Ammon's horn (tissue), 1 donor: ENCODE results near the gene RNU1-4.
"Not testable (repeated sequence)": the region's sequence is repeated elsewhere in the genome, so short reads cannot be mapped to it uniquely, and the experiment has no call there.

Experiments used
- DNase-seq: peaks from one replicate; pipeline ENCODE4 v3.0.0-alpha.2; 2016; ENCODE audit warnings: low spot score

The RNU1-4 gene

GRCh38 chr1:16708704-16709103, 31.6 kb upstream of the RNU1-4 start:
- not testable (repeated sequence) for DNase-seq

- DNase-seq = not testable (repeated sequence)
Observed at GRCh38 chr1:16709659-16710087, 30.6 kb upstream of the RNU1-4 start.

DNA sequence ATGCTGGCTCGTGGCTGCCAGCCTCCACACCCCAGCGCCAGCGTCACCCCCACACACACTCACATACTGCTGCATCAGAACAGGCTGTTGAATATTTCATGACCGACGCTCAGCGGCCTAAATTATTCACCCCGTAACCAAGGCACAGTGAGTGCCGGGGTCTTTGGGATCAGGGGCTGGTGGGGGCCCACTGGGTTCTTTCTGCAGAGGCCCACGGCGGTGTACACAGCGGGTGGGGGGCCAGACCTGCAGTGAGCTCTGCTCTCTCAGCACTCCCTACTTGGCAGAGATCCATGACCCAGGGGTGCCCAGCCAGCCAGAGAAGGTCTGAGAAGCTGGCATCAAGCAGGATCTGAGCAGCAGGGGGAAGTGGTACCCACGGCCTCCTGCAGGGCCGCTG, 29.7 kb upstream of the RNU1-4 start:
- DNase-seq = peak; percentile 46

- DNase-seq = not testable (repeated sequence)
Observed at GRCh38 chr1:16712131-16712530, 28.2 kb upstream of the RNU1-4 start.

DNA sequence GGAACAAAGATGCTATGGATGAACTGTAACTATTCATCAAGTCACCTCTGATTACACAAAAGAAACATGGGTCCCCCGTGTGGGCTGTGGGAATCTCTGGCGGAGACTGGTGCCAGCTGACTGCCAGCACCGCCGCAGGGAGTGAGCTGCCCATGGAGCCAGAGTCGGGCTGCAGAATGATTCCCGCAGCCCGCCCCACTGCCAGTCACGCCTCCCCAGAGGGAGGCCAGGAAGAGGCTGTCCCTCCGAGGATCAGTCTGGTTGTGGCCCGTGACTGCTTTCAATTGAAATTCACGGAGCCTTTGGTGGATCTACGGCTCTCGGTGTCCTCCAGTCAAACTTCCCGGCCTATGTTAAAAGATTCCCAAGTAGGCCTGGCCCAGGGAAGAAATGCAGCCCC, 27.7 kb upstream of the RNU1-4 start:
- peak; percentile 54 for DNase-seq

- not testable (repeated sequence) for DNase-seq
Observed at GRCh38 chr1:16712984-16713383, 27.3 kb upstream of the RNU1-4 start.

- not testable (repeated sequence) for DNase-seq
Observed at GRCh38 chr1:16713480-16713879, 26.8 kb upstream of the RNU1-4 start.

DNA sequence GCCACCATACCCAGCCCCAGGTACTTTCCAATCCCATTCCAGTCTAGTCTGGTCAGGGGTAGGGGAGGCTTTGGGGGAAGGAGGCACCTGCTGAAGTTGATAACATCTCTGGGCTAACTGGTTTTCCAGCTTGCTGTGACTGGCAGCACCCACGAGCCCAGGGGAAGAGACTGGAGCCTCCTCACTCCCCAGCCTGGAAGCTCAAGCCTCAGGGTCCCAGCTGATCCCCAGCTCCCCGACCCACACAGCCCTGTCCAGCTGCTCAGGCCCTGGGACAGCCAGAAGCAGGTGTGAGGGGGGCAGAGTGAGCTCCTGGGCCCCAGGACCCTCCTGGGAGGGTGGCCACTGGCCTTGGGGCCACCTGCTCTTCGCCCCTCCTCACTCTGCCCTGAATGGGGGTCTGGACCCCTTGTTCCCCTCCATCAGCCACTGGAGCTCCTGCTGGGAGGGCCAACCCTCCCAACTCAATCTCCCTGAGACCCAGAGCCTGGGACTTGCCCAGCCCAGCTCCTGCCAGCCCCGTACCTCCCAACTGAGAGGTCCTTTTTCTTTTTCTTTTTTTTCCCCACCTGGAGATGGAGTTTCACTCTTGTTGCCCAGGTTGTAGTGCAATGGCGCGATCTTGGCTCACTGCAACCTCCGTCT, 23.5 kb upstream of the RNU1-4 start:
- no peak for DNase-seq

DNA sequence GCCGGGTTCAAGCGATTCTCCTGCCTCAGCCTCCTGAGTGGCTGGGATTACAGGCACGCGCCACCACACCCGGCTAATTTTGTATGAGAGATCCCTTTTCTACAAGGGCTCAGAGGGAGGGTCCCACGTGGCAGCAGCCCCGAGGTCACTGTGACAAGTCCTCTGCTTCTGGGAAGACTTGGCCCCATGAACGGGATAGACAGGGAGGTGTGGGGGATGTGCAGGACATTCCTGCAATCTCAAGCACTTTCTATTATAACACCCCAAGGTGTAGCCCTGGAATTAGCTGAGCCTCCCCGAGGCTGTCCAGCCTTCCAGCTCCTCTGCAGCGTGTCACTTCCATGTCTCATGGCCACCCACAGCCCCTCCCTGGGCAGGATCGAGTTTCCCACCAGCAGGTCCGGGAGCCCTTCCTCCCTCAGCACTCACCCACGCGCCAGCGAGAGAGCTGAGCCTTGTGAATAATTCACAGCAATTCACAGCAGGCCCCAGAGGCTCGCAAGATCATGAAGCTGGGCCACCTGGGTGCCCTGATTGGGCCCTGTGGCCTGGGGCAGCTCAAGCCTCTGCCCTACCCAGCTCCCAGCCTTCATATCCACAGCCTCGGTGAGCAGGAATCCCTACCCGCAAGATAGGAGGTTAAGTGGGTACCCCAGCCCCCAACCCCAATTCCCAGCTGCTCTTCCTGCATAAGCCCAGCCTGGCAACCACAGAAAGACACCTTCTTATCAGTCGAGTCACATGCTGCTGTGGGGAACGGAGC, 22.8 kb upstream of the RNU1-4 start:
- DNase-seq = peak; percentile 57

- DNase-seq = not testable (repeated sequence)
Observed at GRCh38 chr1:16718099-16718907, 22.0 kb upstream of the RNU1-4 start.

- DNase-seq = peak; percentile 2
Observed at GRCh38 chr1:16718908-16719533, 21.3 kb upstream of the RNU1-4 start.

DNA sequence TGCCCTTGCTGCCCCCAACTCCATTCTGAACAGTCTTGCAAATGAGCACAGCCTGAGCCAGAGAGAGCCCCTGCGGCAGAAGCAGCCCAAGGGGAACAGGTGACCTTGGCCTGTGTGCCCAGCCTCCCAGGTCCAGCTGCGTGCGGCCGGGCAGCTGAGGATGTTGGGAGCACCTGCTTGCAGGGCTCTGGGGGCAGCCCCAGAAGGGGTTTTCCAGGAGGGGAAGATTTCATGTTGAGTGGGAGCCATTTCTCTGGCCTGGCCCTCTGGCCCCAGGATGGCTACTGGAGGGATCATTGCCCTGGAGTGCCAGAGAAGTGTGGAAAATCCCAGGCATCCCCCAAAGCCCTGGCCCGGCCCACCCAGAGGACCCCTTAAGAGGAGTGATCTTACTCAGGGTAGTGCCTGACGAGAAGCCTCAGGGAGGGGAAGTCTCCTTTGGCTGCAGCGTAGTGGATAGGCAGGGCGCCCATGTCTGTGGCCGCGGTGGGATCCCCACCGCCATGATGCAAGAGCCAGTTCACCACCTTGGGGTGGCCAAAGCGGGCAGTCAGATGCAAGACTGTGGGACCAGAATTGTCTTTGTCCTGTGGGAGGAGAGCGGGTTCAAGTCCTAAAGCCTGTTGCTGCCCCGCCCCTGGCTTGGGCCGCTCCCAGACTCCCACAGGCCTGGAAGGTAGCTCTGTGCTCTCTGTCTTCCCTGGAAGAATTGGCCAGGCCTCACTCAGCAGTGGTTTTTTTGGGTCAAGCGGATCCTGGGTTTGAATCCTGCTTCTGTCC, 20.6 kb upstream of the RNU1-4 start:
- peak; percentile 5 for DNase-seq

GRCh38 chr1:16720351-16721223, 19.7 kb upstream of the RNU1-4 start:
- DNase-seq = no peak

DNA sequence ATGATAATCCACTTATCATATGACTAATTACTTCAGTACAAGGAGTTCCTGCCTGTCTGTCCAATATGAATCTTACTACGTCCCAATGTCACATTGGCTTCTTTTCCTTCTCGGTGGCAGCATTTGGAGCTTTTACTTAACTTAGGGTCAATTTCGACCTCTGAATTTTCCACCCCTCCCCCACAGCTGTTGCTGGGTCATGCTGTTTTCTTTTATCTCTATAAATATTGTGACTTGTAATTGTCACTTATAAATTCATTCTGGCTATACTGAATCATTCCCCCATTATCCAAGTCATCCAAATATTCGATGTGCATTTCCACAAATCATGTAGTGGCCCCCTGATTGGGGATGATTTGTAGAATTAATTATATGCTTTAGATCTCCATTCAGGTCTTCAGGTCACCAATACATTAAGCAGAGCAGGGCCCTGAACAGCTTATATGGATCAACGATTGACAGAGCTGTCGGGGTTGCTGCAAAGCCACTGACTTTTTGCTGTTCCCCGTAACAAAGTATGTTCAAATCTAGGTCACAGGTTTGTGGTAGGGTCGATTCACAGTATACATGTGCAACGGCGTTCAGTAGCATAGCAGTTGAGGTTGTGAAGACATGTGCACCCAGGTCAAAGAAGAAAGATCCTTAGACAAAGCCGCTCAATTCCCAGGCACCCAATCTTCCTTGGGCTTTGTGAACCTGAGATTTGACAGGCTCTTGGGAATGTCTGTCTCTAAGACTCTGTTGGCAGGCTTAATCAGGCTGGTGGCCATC, 18.3 kb upstream of the RNU1-4 start:
- no peak for DNase-seq

- no peak for DNase-seq
Observed at GRCh38 chr1:16724718-16725438, 15.4 kb upstream of the RNU1-4 start.

GRCh38 chr1:16725439-16726245, 14.7 kb upstream of the RNU1-4 start:
- DNase-seq = not testable (repeated sequence)

DNA sequence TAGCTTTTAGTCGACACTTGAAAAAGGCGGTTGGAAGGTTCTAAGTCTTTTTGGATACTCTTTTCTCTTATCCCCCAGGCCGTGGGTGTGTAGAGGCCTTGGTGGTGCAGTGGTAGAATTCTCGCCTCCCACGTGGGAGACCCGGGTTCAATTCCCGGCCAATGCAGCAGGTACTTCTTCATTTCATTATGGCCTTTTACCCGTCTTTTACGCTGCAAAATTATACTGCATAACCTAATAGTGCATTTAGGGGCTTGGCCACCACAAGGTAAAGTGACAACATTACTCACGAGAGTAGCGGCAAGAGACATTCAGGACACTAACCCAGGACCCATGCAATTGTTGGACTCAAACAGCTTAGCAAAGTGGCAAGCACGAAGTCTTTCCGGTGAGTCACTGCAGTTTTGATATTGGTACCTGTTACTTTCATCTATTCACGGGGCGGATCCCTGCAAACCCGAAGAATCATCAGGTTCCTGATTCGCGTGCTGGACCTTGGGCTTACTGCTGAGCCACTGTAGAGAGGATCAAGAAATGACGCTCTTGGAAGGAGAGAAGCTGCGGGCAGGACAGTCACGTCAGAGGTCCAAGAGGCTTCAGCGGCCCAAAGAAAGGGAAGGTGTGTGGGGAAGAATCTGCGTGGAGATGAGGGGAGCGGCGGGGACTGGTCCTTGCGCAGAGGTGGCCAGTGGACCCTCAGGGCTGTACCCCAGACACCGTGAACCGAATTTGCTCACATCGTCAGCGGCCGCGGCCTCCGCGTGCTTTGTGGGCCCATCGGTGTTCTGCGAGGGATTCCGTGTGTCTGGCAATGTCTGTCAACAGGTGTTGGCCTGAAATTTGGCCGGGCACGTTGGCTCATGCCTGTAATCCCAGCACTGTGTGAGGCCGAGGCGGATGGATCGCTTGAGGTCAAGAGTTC, 12.9 kb upstream of the RNU1-4 start:
- no peak for DNase-seq
